IMR-90 (cell line): Measurements from ENCODE around the gene TUBB8B. TPM values are rescaled to one million over a fixed set of nuclear protein-coding genes. Genes with fewer than 3 reads are reported as not detected.
"Not testable (repeated sequence)": the region's sequence is repeated elsewhere in the genome, so short reads cannot be mapped to it uniquely, and the experiment has no call there.

Experiments used
- ATAC-seq: fragments of 200-7000 bp; cut with Tn5 transposase; 2 replicates; pipeline ENCODE4 v1.9.1; 2020; ENCODE audit warnings: low read depth, mild to moderate bottlenecking, moderate library complexity
- BruUV-seq: library from RNA; stranded (reverse); fragments of 400-500 nt; replicated peaks from 2 replicates; lab custom pipeline; 2021; lab: Mats Ljungman, UMichigan
- CTCF ChIA-PET: fragments of 300-600 bp; formaldehyde crosslinking; extraction: SDS; loops from one replicate; lab custom pipeline; 2021; ENCODE audit warnings: antibody characterized with exemption; lab: Yijun Ruan, JAX
- POLR2A ChIA-PET: fragments of 300-600 bp; sonication (Branson Sonifier 250); formaldehyde crosslinking; loops from one replicate; lab custom pipeline; 2022; ENCODE audit warnings: antibody characterized with exemption; ENCODE audit not compliant: unreplicated experiment; lab: Charles Lee
- DNase-seq: peaks from one replicate; pipeline ENCODE4 v3.0.0; 2013
- H2AFZ ChIP-seq: replicated peaks from 2 replicates; pipeline ENCODE3; 2013; ENCODE audit warnings: low read length, mild to moderate bottlenecking; ENCODE audit not compliant: poor library complexity
- H2AK5ac ChIP-seq: 2 replicates; pipeline ENCODE4 v1.6.1; 2013; ENCODE audit warnings: low read depth, low read length, inconsistent platforms
- H2AK9ac ChIP-seq: replicated peaks from 2 replicates; pipeline ENCODE3; 2013; ENCODE audit warnings: mild to moderate bottlenecking, low read depth, low read length, moderate library complexity; ENCODE audit not compliant: poor library complexity
- H2BK120ac ChIP-seq: 2 replicates; pipeline ENCODE4 v1.6.1; 2013; ENCODE audit warnings: low read depth, low read length, inconsistent platforms
- H2BK15ac ChIP-seq: 3 replicates; pipeline ENCODE4 v1.6.1; 2013; ENCODE audit warnings: low read depth, low read length, inconsistent platforms
- H2BK20ac ChIP-seq: 2 replicates; pipeline ENCODE4 v1.6.1; 2013; ENCODE audit warnings: low read depth, mild to moderate bottlenecking, inconsistent platforms, low read length, moderate library complexity
- H2BK5ac ChIP-seq: 2 replicates; pipeline ENCODE4 v1.6.1; 2013; ENCODE audit warnings: mild to moderate bottlenecking, low read depth, low read length, inconsistent platforms; ENCODE audit not compliant: poor library complexity, severe bottlenecking
- H3K14ac ChIP-seq: replicated peaks from 2 replicates; pipeline ENCODE4 v1.6.1; 2013; ENCODE audit warnings: low read depth, low read length, inconsistent platforms
- H3K18ac ChIP-seq: 2 replicates; pipeline ENCODE4 v1.6.1; 2013; ENCODE audit warnings: low read depth, low read length, control low read depth
- H3K23ac ChIP-seq: 2 replicates; pipeline ENCODE4 v1.6.1; 2013; ENCODE audit warnings: low read depth, low read length, inconsistent platforms
- H3K27ac ChIP-seq: 2 replicates; pipeline ENCODE4 v1.5.1; 2013; ENCODE audit warnings: mild to moderate bottlenecking, control low read depth, low read length; ENCODE audit not compliant: insufficient read depth
- H3K27me3 ChIP-seq: 2 replicates; pipeline ENCODE4 v1.6.1; 2013; ENCODE audit warnings: low read length; ENCODE audit not compliant: control insufficient read depth, insufficient read depth
- H3K36me3 ChIP-seq: 2 replicates; pipeline ENCODE4 v1.6.1; 2013; ENCODE audit warnings: low read length, mixed read lengths; ENCODE audit not compliant: control insufficient read depth, insufficient read depth
- H3K4ac ChIP-seq: 2 replicates; pipeline ENCODE4 v1.6.1; 2013; ENCODE audit warnings: low read depth, low read length, inconsistent platforms
- H3K4me1 ChIP-seq: 2 replicates; pipeline ENCODE4 v1.6.1; 2013; ENCODE audit warnings: low read length, mixed read lengths; ENCODE audit not compliant: control insufficient read depth, insufficient read depth
- H3K4me2 ChIP-seq: 2 replicates; pipeline ENCODE4 v1.6.1; 2013; ENCODE audit warnings: low read depth, mild to moderate bottlenecking, control low read depth, low read length, moderate library complexity
- H3K4me3 ChIP-seq: 2 replicates; pipeline ENCODE4 v1.5.1; 2013; ENCODE audit warnings: low read depth, mild to moderate bottlenecking, control low read depth, low read length, moderate library complexity; ENCODE audit not compliant: insufficient read depth
- H3K56ac ChIP-seq: 2 replicates; pipeline ENCODE4 v1.6.1; 2013; ENCODE audit warnings: low read length, inconsistent platforms; ENCODE audit not compliant: insufficient read depth; ENCODE audit errors: extremely low read depth
- H3K79me1 ChIP-seq, 2 experiments: 2 replicates each; pipeline ENCODE4 v1.6.1; 2013; ENCODE audit warnings: low read length in 2 of 2, inconsistent platforms in 1 of 2, low read depth in 1 of 2
- H3K9ac ChIP-seq: 2 replicates; pipeline ENCODE4 v1.6.1; 2013; ENCODE audit warnings: low read depth, low read length, control low read depth
- H3K9me1 ChIP-seq: 2 replicates; pipeline ENCODE4 v1.6.1; 2013; ENCODE audit warnings: low read length, inconsistent platforms; ENCODE audit not compliant: insufficient read depth
- H3K9me3 ChIP-seq: 2 replicates; pipeline ENCODE4 v1.6.1; 2013; ENCODE audit warnings: low read length; ENCODE audit not compliant: control insufficient read depth, insufficient read depth
- H4K20me1 ChIP-seq: 2 replicates; pipeline ENCODE4 v1.6.1; 2013; ENCODE audit warnings: low read length, inconsistent platforms; ENCODE audit not compliant: insufficient read depth
- H4K5ac ChIP-seq: 2 replicates; pipeline ENCODE4 v1.6.1; 2013; ENCODE audit warnings: mild to moderate bottlenecking, low read depth, low read length, control low read depth
- H4K8ac ChIP-seq, 2 experiments: 2 replicates each; pipeline ENCODE4 v1.6.1; 2013; ENCODE audit warnings: low read depth in 2 of 2, low read length in 2 of 2, control low read depth in 1 of 2, inconsistent platforms in 1 of 2
- H4K91ac ChIP-seq: 2 replicates; pipeline ENCODE4 v1.6.1; 2013; ENCODE audit warnings: low read depth, low read length, inconsistent platforms; ENCODE audit not compliant: insufficient read depth
- WGBS, 2 experiments: methylation state at CpG; one replicate each; pipeline versions ENCODE4 v1.1.5 to v1.1.7; 2013; ENCODE audit warnings: missing lambda C conversion rate in 2 of 2; ENCODE audit not compliant: insufficient read length in 1 of 2; ENCODE audit errors: extremely low coverage in 2 of 2; 5-methylcytosine and 5-hydroxymethylcytosine counted together
- dilution Hi-C: fragments of 300-500 bp; cut with HindIII; formaldehyde crosslinking; loops from one replicate; pipeline ENCODE4 v1.14.3; 2018; ENCODE audit warnings: low sequenced_read_pairs; ENCODE audit not compliant: unreplicated experiment
- in situ Hi-C: fragments of 300-500 bp; cut with MboI; formaldehyde crosslinking; loops from 3 replicates; pipeline ENCODE4 v1.14.3; 2019; ENCODE audit warnings: low sequenced_read_pairs, inconsistent platforms, mixed read lengths
- intact Hi-C: fragments of 100-400 bp; cut with micrococcal nuclease; formaldehyde crosslinking; loops from 2 replicates; pipeline ENCODE4 v1.10.0; 2022
- polyA plus RNA-seq, 3 experiments: library from polyadenylated mRNA; depleted of rRNA; stranded (reverse); fragments of >200 nt; gene quantifications; 2 replicates each; pipeline ENCODE4 v1.2.3, GENCODE V29; 2012; ENCODE audit warnings: low replicate concordance in 1 of 3
- total RNA-seq: library from RNA; depleted of rRNA; stranded (reverse); fragments of >200 nt; gene quantifications from 2 replicates; pipeline ENCODE4 v1.2.3, GENCODE V29; 2012

Gene TUBB8B
- total and polyA plus RNA-seq, 2 of the 4 experiments (the other 2 are of a cell fraction): not detected

- H3K4me3 ChIP-seq, H3K36me3 ChIP-seq, H2BK20ac ChIP-seq, H3K79me1 ChIP-seq, POLR2A ChIA-PET, H4K20me1 ChIP-seq, ATAC-seq, intact Hi-C loops, H4K8ac ChIP-seq, H3K27me3 ChIP-seq, BruUV-seq, CTCF ChIA-PET, H3K4me1 ChIP-seq, H3K9ac ChIP-seq, H3K4me2 ChIP-seq, dilution Hi-C loops, H2BK120ac ChIP-seq, H3K14ac ChIP-seq, H4K5ac ChIP-seq, H3K9me3 ChIP-seq, DNase-seq, H3K9me1 ChIP-seq, in situ Hi-C loops, H2BK15ac ChIP-seq, H4K91ac ChIP-seq, H2AK9ac ChIP-seq, H3K23ac ChIP-seq, H3K27ac ChIP-seq, H3K4ac ChIP-seq, H2BK5ac ChIP-seq, H3K56ac ChIP-seq, H2AK5ac ChIP-seq, H3K18ac ChIP-seq, H2AFZ ChIP-seq: not testable (repeated sequence)
- 24% methylated on average over 2 of the region's 9 CpGs; no CpG with 5 or more reads in 1 of the 2 experiments for WGBS, 2 experiments
These were observed 18.3 kb upstream of the TUBB8B start for GRCh38 chr18:67701-68100.

GRCh38 chr18:64279-64678 is 14.9 kb upstream of the TUBB8B start:
- H3K9ac ChIP-seq, H2BK20ac ChIP-seq, H3K4me3 ChIP-seq, H2AFZ ChIP-seq, intact Hi-C loops, H4K20me1 ChIP-seq, H2BK120ac ChIP-seq, H2AK5ac ChIP-seq, BruUV-seq, H3K79me1 ChIP-seq, H3K4me2 ChIP-seq, H4K91ac ChIP-seq, H3K14ac ChIP-seq, H3K56ac ChIP-seq, H3K9me3 ChIP-seq, DNase-seq, H4K5ac ChIP-seq, H3K4me1 ChIP-seq, H3K18ac ChIP-seq, dilution Hi-C loops, H3K9me1 ChIP-seq, H3K36me3 ChIP-seq, H4K8ac ChIP-seq, H3K23ac ChIP-seq, H2BK15ac ChIP-seq, CTCF ChIA-PET, H3K27me3 ChIP-seq, H3K27ac ChIP-seq, in situ Hi-C loops, ATAC-seq, H2AK9ac ChIP-seq, H3K4ac ChIP-seq, H2BK5ac ChIP-seq, POLR2A ChIA-PET: not testable (repeated sequence)
- no CpG with 5 or more reads among the region's 5 CpGs for WGBS, 2 experiments
